Calu3 (cell line): ENCODE measurements around the gene TSPAN9. TPM values are rescaled to one million over a fixed set of nuclear protein-coding genes. Genes with fewer than 3 reads are reported as not detected.

Experiments used
- BruUV-seq: library from RNA; stranded (reverse); fragments of 400-500 nt; replicated peaks from 2 replicates; lab custom pipeline; 2021; lab: Mats Ljungman, UMichigan
- CTCF ChIA-PET: fragments of 300-600 bp; sonication (Branson Sonifier 250); formaldehyde crosslinking; loops from one replicate; lab custom pipeline; 2022; ENCODE audit warnings: antibody characterized with exemption; lab: Charles Lee
- DNase-seq: peaks from one replicate; pipeline ENCODE4 v3.0.0; 2022
- H3K27ac Mint-ChIP-seq: one replicate; pipeline ENCODE4 v1.8.0; 2022; ENCODE audit warnings: mixed read lengths; ENCODE audit not compliant: unreplicated experiment
- H3K27me3 Mint-ChIP-seq: one replicate; pipeline ENCODE4 v1.8.0; 2022; ENCODE audit warnings: mixed read lengths; ENCODE audit not compliant: unreplicated experiment
- H3K36me3 Mint-ChIP-seq: one replicate; pipeline ENCODE4 v1.8.0; 2022; ENCODE audit warnings: mild to moderate bottlenecking, moderate library complexity, mixed read lengths; ENCODE audit not compliant: insufficient read depth, unreplicated experiment
- H3K4me1 Mint-ChIP-seq: one replicate; pipeline ENCODE4 v1.8.0; 2022; ENCODE audit warnings: mild to moderate bottlenecking, low read depth, mixed read lengths; ENCODE audit not compliant: unreplicated experiment
- H3K4me3 Mint-ChIP-seq: one replicate; pipeline ENCODE4 v1.8.0; 2022; ENCODE audit warnings: mild to moderate bottlenecking, low read depth, moderate library complexity, mixed read lengths; ENCODE audit not compliant: unreplicated experiment
- H3K9me3 Mint-ChIP-seq: one replicate; pipeline ENCODE4 v1.8.0; 2022; ENCODE audit warnings: low read depth, mixed read lengths; ENCODE audit not compliant: unreplicated experiment
- intact Hi-C: fragments of 100-400 bp; cut with micrococcal nuclease; formaldehyde crosslinking; loops from one replicate; pipeline ENCODE4 v1.10.0; 2022; ENCODE audit not compliant: unreplicated experiment
- total RNA-seq: library from RNA; stranded (reverse); gene quantifications from 2 replicates; pipeline ENCODE4 v1.2.3, GENCODE V29; 2022
- TF ChIP-seq, protein P1 (sequence below): fragments of 200-600 bp; IDR thresholded peaks from one replicate; pipeline ENCODE4 v1.8.0; 2022; ENCODE audit warnings: antibody characterized with exemption; ENCODE audit not compliant: unreplicated experiment

The TSPAN9 gene
- total RNA-seq, 1 experiment from 2014 or later, result 6.0 TPM

DNA sequence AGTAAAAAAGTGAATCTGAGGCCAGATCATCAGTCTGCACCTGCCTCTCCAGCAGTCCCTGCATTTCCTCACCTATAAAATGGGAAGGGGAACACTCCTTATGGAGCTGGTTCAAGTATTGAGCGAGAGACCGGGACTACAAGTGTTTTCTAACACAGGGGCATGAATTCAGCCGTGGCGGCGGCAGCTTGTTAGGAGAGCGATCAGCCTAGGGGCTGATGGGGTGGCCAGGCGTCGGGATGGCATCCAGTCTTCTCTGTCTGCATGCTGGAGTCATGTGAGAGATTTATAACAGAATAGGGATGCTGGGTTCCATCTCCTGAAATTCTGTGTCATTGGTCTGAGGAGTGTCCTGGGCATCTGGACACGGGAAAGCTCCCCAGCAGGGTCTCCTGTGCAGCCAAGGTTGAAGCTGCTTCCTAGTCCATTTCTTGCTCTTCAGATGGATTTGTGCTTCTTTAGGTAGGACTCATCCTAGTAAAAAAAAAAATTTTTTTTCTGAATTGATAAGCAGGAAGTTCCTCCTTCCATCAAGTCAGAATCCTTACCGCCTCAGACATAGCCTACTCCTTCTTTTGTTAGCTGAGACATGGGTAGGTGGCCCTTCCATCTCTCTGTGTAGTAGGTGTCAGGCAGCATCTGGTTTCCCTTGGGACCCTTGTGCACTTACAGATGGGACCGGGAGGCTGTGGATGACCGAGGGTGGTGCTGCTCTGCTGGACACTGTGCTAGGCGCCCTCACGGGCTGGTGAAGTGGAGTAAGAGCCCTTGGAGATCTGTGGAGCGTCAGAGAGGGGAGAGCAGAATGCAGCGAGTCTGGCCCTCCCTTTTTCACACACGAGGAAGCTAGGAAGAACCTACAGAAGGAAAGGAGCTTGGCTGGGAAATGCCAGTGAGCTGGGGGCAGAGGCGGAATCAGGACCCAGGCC is 146.7 kb downstream of the TSPAN9 start:
- no peaks in the 10 kb centered on the region for H3K4me1 Mint-ChIP-seq
- H3K27me3 Mint-ChIP-seq, result peaks cover 38% of the 10 kb centered on the region
- no TSS peak for BruUV-seq
- DNase-seq, result no peak
- H3K4me3 Mint-ChIP-seq, result no peak overlapping the region
- CTCF ChIA-PET, result no interaction called here
- H3K36me3 Mint-ChIP-seq, result peaks cover 5% of the 10 kb centered on the region
- no peak overlapping the region for H3K27ac Mint-ChIP-seq
- intact Hi-C loops, result no loop called here
- TF ChIP-seq, protein P1, sequence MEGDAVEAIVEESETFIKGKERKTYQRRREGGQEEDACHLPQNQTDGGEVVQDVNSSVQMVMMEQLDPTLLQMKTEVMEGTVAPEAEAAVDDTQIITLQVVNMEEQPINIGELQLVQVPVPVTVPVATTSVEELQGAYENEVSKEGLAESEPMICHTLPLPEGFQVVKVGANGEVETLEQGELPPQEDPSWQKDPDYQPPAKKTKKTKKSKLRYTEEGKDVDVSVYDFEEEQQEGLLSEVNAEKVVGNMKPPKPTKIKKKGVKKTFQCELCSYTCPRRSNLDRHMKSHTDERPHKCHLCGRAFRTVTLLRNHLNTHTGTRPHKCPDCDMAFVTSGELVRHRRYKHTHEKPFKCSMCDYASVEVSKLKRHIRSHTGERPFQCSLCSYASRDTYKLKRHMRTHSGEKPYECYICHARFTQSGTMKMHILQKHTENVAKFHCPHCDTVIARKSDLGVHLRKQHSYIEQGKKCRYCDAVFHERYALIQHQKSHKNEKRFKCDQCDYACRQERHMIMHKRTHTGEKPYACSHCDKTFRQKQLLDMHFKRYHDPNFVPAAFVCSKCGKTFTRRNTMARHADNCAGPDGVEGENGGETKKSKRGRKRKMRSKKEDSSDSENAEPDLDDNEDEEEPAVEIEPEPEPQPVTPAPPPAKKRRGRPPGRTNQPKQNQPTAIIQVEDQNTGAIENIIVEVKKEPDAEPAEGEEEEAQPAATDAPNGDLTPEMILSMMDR, result no peak
- no peaks in the 10 kb centered on the region for H3K9me3 Mint-ChIP-seq

DNA sequence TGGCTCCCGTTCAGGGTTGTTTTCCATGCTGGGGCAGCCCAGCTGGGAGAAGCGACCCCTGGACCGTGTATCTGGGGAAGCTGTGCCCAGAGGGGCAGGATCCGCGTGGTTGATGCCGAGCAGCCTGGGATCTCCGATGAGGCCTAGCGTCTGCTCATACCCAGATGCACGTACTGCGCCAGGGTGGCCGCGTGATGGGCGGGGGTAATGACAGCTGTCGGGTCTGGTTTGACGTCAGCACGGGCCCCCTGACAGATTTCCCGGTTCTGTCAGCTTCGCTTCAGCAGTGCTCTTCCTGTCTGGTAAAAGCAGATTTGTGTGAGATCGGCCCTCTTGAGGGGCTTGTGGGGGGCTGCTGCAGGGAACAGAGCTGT is 147.3 kb downstream of the TSPAN9 start:
- no peak overlapping the region for H3K4me3 Mint-ChIP-seq
- no peak for DNase-seq
- H3K27ac Mint-ChIP-seq, result no peak overlapping the region
- H3K36me3 Mint-ChIP-seq, result peaks cover 5% of the 10 kb centered on the region
- TF ChIP-seq, protein P1, result no peak
- H3K4me1 Mint-ChIP-seq, result no peaks in the 10 kb centered on the region
- H3K27me3 Mint-ChIP-seq, result peaks cover 45% of the 10 kb centered on the region
- CTCF ChIA-PET, result no interaction called here
- no TSS peak for BruUV-seq
- no peaks in the 10 kb centered on the region for H3K9me3 Mint-ChIP-seq
- intact Hi-C loops, result no loop called here

DNA sequence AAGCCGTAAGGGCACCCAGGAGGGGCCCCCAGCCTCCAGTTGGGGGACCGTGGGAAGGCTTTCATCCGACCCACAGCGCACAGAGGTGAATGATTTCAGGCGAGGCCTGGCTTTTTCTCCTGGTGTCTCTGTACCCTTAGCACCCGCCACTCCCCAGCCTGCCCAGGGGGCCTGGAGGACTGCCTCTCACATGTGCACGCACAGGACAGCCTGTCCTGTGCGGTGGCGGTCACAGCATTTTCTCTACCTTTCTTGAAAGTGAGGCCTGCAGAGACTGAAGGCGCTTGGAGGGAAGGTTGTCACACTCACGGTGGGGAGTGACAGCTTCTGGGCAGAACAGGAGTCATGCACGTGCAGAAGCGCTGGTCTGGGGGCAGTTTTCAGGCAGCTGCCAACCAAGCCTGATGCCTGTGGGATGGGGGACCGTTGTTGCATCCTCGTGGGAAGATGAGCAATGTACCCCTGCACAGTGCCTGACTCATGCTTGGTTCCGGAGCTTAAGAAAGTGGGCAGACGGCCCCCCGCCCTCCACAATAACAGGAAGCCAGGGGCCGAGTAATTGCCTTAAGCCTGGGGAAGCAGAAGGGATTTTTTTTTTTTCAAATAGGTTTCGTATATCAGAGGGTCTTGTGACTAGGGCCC is 148.1 kb downstream of the TSPAN9 start:
- TF ChIP-seq, protein P1, result no peak
- Mint-ChIP-seq H3K4me1 (no peaks in the 10 kb centered on the region), H3K27me3 (peaks cover 53% of the 10 kb centered on the region), H3K4me3 (no peak overlapping the region), H3K9me3 (no peaks in the 10 kb centered on the region), H3K27ac (no peak overlapping the region), H3K36me3 (peaks cover 5% of the 10 kb centered on the region)
- no peak for DNase-seq
- intact Hi-C loops, result no loop called here
- CTCF ChIA-PET, result interaction anchor here (0.6 kb wide), 1 partner anchor 15 kb away, joined by 4 read pairs; no protein-coding TSS in a partner anchor
- BruUV-seq, result no TSS peak

DNA sequence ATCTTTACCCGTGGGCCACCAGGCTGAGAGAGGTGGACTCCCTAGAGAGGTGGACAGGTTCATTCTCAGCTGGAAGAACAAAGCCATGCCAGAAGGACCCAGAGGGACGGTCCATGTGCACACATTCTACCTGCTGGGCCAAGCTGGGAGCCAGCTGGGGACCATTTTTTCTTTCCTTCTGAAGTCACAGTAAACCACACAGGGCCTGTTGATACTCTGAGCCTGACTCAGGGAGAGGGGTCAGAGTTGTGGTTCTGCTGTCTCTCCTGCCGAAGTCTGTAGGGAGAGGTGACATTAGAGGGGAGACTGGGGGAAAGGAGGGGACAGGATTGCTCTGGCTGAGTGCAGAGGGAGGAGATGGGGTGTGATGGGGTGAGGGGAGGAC is 148.6 kb downstream of the TSPAN9 start:
- no peak overlapping the region for H3K4me3 Mint-ChIP-seq
- CTCF ChIA-PET, result no interaction called here
- no peaks in the 10 kb centered on the region for H3K9me3 Mint-ChIP-seq
- H3K4me1 Mint-ChIP-seq, result no peaks in the 10 kb centered on the region
- DNase-seq, result no peak
- peaks cover 2% of the 10 kb centered on the region for H3K36me3 Mint-ChIP-seq
- no peak overlapping the region for H3K27ac Mint-ChIP-seq
- BruUV-seq, result no TSS peak
- intact Hi-C loops, result no loop called here
- peaks cover 58% of the 10 kb centered on the region for H3K27me3 Mint-ChIP-seq
- TF ChIP-seq, protein P1, result no peak
